Spleen (tissue), 13 donors: Measurements from ENCODE around the gene MAP1A. TPM values are rescaled to one million over a fixed set of nuclear protein-coding genes. Genes with fewer than 3 reads are reported as not detected.
A peak's percentile ranks its signal among the peaks of the same experiment; 100 is the strongest.

Experiments used
- DNase-seq: peaks from one replicate; pipeline ENCODE4 v3.0.0-alpha.2; 2020
- H3K27ac ChIP-seq, 8 donors: fragments of 200-600 bp; sonication (generic) in 7 of 8; 1 replicate in 4 of 8; 2 replicates in 4 of 8; pipeline versions ENCODE4 v1.5.0 to v1.8.0; 2016 to 2021; ENCODE audit warnings: inconsistent platforms in 4 of 8, mild to moderate bottlenecking in 4 of 8, moderate library complexity in 1 of 8
- H3K27me3 ChIP-seq, 7 donors: fragments of 200-600 bp; sonication (generic) in 6 of 7; replicated peaks in 1 of 7; 1 replicate in 4 of 7; 2 replicates in 3 of 7; pipeline versions ENCODE4 v1.5.0 to v1.8.0; 2016 to 2021; ENCODE audit warnings: inconsistent platforms in 3 of 7, mild to moderate bottlenecking in 1 of 7
- H3K36me3 ChIP-seq, 6 donors: fragments of 200-600 bp; sonication (generic) in 5 of 6; 1 replicate in 4 of 6; 2 replicates in 2 of 6; pipeline versions ENCODE4 v1.5.0 to v1.8.0; 2016 to 2021; ENCODE audit warnings: inconsistent platforms in 2 of 6
- H3K4me1 ChIP-seq, 6 donors: fragments of 200-600 bp; sonication (generic) in 5 of 6; 1 replicate in 3 of 6; 2 replicates in 3 of 6; pipeline versions ENCODE4 v1.5.0 to v1.8.0; 2016 to 2021; ENCODE audit warnings: inconsistent platforms in 3 of 6
- H3K4me3 ChIP-seq, 8 donors: fragments of 200-600 bp; sonication (generic) in 7 of 8; 1 replicate in 4 of 8; 2 replicates in 4 of 8; pipeline versions ENCODE4 v1.5.0 to v1.8.0; 2016 to 2021; ENCODE audit warnings: inconsistent platforms in 4 of 8, mild to moderate bottlenecking in 4 of 8, moderate library complexity in 2 of 8
- H3K9me3 ChIP-seq, 8 donors: fragments of 200-600 bp; sonication (generic) in 7 of 8; 1 replicate in 4 of 8; 2 replicates in 4 of 8; pipeline versions ENCODE4 v1.5.0 to v1.8.0; 2016 to 2021; ENCODE audit warnings: inconsistent platforms in 4 of 8
- CTCF ChIP-seq, 11 experiments: fragments of 200-600 bp in 7 of 11; fragments of 450-650 bp in 4 of 11; sonication (generic) in 4 of 11; IDR thresholded peaks in 8 of 11; conservative IDR thresholded peaks in 3 of 11; 1 replicate in 7 of 11; 2 replicates in 4 of 11; pipeline versions ENCODE4 v1.4.0 to v1.8.0; 2016 to 2021; ENCODE audit warnings: antibody characterized with exemption in 11 of 11, inconsistent platforms in 4 of 11, mild to moderate bottlenecking in 1 of 11
- POLR2A ChIP-seq, 3 donors: fragments of 450-650 bp; IDR thresholded peaks; one replicate each; pipeline ENCODE4 v1.5.1; 2017; ENCODE audit warnings: antibody characterized with exemption in 3 of 3, mild to moderate bottlenecking in 1 of 3
- POLR2AphosphoS5 ChIP-seq, 3 donors: sonication (generic); formaldehyde crosslinking; IDR thresholded peaks; one replicate each; pipeline ENCODE4 v1.5.1; 2017; ENCODE audit warnings: antibody characterized with exemption in 3 of 3
- WGBS, 5 donors: extraction: QIAGEN DNeasy Blood & Tissue Kit in 3 of 5; methylation state at CpG; one replicate each; pipeline versions ENCODE4 v1.1.5 to v1.1.7; 2013 to 2018; 5-methylcytosine and 5-hydroxymethylcytosine counted together
- intact Hi-C: fragments of 100-400 bp; cut with DNase I; formaldehyde crosslinking; loops from one replicate; pipeline ENCODE4 v1.15.0; 2023; ENCODE audit warnings: low total_unique reads
- long read RNA-seq, 2 donors: transcript quantifications; one replicate each; lab custom pipeline, GENCODE V29; 2026
- polyA plus RNA-seq, 3 donors: library from polyadenylated mRNA; stranded (reverse); fragments of 200-250 nt; gene quantifications; one replicate each; pipeline ENCODE4 v1.2.1, GENCODE V29; 2013
- total RNA-seq, 7 donors: library from RNA; depleted of rRNA in 3 of 7; stranded (reverse); fragments of >200 nt in 3 of 7; fragmentation: NEBNext Ultra II Directional in 4 of 7; extraction: Animal tissue kit (Norgen Biotek cat#: 25700) in 4 of 7; gene quantifications; one replicate each; pipeline versions ENCODE4 v1.1.0 to v1.2.1, GENCODE V29; 2016 to 2021
- donor health status: healthy with polysubstance abuse.
- donor health status: DM: no; HTN: no; CAD: no; lungs with moderate emphysema.
- donor health status: DM: no; HTN: no; CAD: no.
- donor health status: Bipolar disorder and iron deficiency.
- donor health status: healthy.
- donor health status: DM: no; HTN: no; CAD: no.
- donor health status: DM: yes; HTN: yes; CAD: no.

MAP1A gene
- total RNA-seq = 1 to 10 TPM; 2.0 to 5.4 (median 3.1) TPM
- polyA plus RNA-seq = under 1 TPM; 0.15 to 0.35 (median 0.20) TPM
- long read RNA-seq, donor 1 = 0 reads
- long read RNA-seq, donor 2 = 0 reads

GRCh38 chr15:43517354-43518196 lies at the start of gene MAP1A:
Gene MAP1A (plus strand): TSS chr15:43517608. CDS start chr15:43521474, 3,866 bp downstream.
- intact Hi-C loops = no loop called here
- peak within 1 kb of the TSS in 6 of 8 donors; percentile 2 to 56 (median 26) for H3K4me3 ChIP-seq
- 1 to 9% (median 5%) methylated on average over 9 to 15 of the region's 15 CpGs for WGBS, 5 donors
- no peak for TF ChIP-seq CTCF (IDR thresholded peaks at IDR 0.05 in 8 of 11, conservative IDR thresholded peaks at IDR 0.05 in 3 of 11)
- TF ChIP-seq POLR2AphosphoS5 (IDR thresholded peaks at IDR 0.05) = no peak
- TF ChIP-seq POLR2A (IDR thresholded peaks at IDR 0.05) = no peak
- H3K9me3 ChIP-seq = no peaks in the 10 kb centered on the region
- peak within 1 kb of the TSS in 4 of 8 donors; percentile 24 to 47 (median 37) for H3K27ac ChIP-seq
- peaks cover 0 to 12% (median 0%) of the 10 kb centered on the region in 6 donors for H3K36me3 ChIP-seq
- H3K4me1 ChIP-seq = peaks cover 0 to 33% (median 17%) of the 10 kb centered on the region in 6 donors
- H3K27me3 ChIP-seq = peaks cover 0 to 55% (median 21%) of the 10 kb centered on the region in 7 donors
- no peak for DNase-seq

GRCh38 chr15:43469867-43470266 lies 47.5 kb upstream of the MAP1A start:
- Histone ChIP-seq H3K4me1 (no peaks in the 10 kb centered on the region), H3K27ac (no peak overlapping the region), H3K36me3 (peaks cover 5 to 99% (median 62%) of the 10 kb centered on the region in 6 donors), H3K27me3 (no peaks in the 10 kb centered on the region), H3K4me3 (no peak overlapping the region), H3K9me3 (no peaks in the 10 kb centered on the region)
- intact Hi-C loops = loop anchor here (10.0 kb wide), 1 partner anchor 55 kb away; no protein-coding TSS in a partner anchor
- no peak for DNase-seq
- TF ChIP-seq CTCF (IDR thresholded peaks at IDR 0.05 in 8 of 11, conservative IDR thresholded peaks at IDR 0.05 in 3 of 11) (no peak), POLR2A (IDR thresholded peaks at IDR 0.05) (no peak), POLR2AphosphoS5 (IDR thresholded peaks at IDR 0.05) (no peak)
- 81 to 93% (median 85%) methylated on average over 3 of the region's 3 CpGs for WGBS, 5 donors

- Histone ChIP-seq H3K36me3 (peaks cover 5 to 99% (median 71%) of the 10 kb centered on the region in 6 donors), H3K4me1 (no peaks in the 10 kb centered on the region), H3K27ac (no peak overlapping the region), H3K27me3 (no peaks in the 10 kb centered on the region), H3K9me3 (no peaks in the 10 kb centered on the region), H3K4me3 (no peak overlapping the region)
- intact Hi-C loops = loop anchor here (10.0 kb wide), 1 partner anchor 57 kb away; no protein-coding TSS in a partner anchor
- TF ChIP-seq POLR2A (IDR thresholded peaks at IDR 0.05) = no peak
- TF ChIP-seq POLR2AphosphoS5 (IDR thresholded peaks at IDR 0.05) = no peak
- TF ChIP-seq CTCF (IDR thresholded peaks at IDR 0.05 in 8 of 11, conservative IDR thresholded peaks at IDR 0.05 in 3 of 11) = no peak
- DNase-seq = no peak
These were observed 45.4 kb upstream of the MAP1A start for GRCh38 chr15:43471975-43472374.

- no peak for DNase-seq
- H3K27me3 ChIP-seq = no peaks in the 10 kb centered on the region
- H3K27ac ChIP-seq = no peak overlapping the region
- H3K9me3 ChIP-seq = no peaks in the 10 kb centered on the region
- WGBS, 5 donors = 88 to 100% (median 96%) methylated on average over 15 to 25 of the region's 25 CpGs
- H3K4me3 ChIP-seq = no peak overlapping the region
- peaks cover 5 to 99% (median 75%) of the 10 kb centered on the region in 6 donors for H3K36me3 ChIP-seq
- H3K4me1 ChIP-seq = no peaks in the 10 kb centered on the region
- TF ChIP-seq POLR2AphosphoS5 (IDR thresholded peaks at IDR 0.05) (no peak), CTCF (IDR thresholded peaks at IDR 0.05 in 8 of 11, conservative IDR thresholded peaks at IDR 0.05 in 3 of 11) (no peak), POLR2A (IDR thresholded peaks at IDR 0.05) (no peak)
- intact Hi-C loops = loop anchor here (10.0 kb wide), 1 partner anchor 59 kb away; no protein-coding TSS in a partner anchor
These were observed 43.5 kb upstream of the MAP1A start for GRCh38 chr15:43473885-43474284.
